ENCODE data around the gene KY. TPM values are rescaled to one million over a fixed set of nuclear protein-coding genes. Genes with fewer than 3 reads are reported as not detected.

KY gene
- total and polyA plus RNA-seq, 2 of the 8 experiments (the other 6 are each of a cell fraction or from before 2014, with no cell fraction given) = not detected

GRCh38 chr3:134562055-134562454 lies 88.8 kb downstream of the KY start (continued):
- TF ChIP-seq SIN3A (conservative IDR thresholded peaks at IDR 0.05 in 1 of 2, IDR thresholded peaks at IDR 0.05 in 1 of 2; ENCODE audit: low read depth in 1 of 2, low read length in 2 of 2) (no peak), ATF2 (IDR thresholded peaks at IDR 0.05; ENCODE audit: low read length) (no peak), JUND (IDR thresholded peaks at IDR 0.05; ENCODE audit: low read length) (no peak), BRCA1 (IDR thresholded peaks at IDR 0.05; ENCODE audit: low read depth, low read length) (no peak), CHD7 (IDR thresholded peaks at IDR 0.05; ENCODE audit: insufficient replicate concordance, low read length) (no peak)

Data from H1 (cell line).